T-helper 22 cell (primary cell): ENCODE measurements around the gene RPGRIP1.
"Not testable (repeated sequence)": the region's sequence is repeated elsewhere in the genome, so short reads cannot be mapped to it uniquely, and the experiment has no call there.

Source experiments
- DNase-seq: peaks from one replicate; pipeline ENCODE4 v3.0.0-alpha.2; 2020; ENCODE audit warnings: low read depth

RPGRIP1 gene

GRCh38 chr14:21279783-21280182, at the start of gene RPGRIP1:
Gene RPGRIP1, plus strand, starts transcription at chr14:21280083. Its CDS starts 7,894 bp downstream, at chr14:21287977.
- no peak for DNase-seq

DNA sequence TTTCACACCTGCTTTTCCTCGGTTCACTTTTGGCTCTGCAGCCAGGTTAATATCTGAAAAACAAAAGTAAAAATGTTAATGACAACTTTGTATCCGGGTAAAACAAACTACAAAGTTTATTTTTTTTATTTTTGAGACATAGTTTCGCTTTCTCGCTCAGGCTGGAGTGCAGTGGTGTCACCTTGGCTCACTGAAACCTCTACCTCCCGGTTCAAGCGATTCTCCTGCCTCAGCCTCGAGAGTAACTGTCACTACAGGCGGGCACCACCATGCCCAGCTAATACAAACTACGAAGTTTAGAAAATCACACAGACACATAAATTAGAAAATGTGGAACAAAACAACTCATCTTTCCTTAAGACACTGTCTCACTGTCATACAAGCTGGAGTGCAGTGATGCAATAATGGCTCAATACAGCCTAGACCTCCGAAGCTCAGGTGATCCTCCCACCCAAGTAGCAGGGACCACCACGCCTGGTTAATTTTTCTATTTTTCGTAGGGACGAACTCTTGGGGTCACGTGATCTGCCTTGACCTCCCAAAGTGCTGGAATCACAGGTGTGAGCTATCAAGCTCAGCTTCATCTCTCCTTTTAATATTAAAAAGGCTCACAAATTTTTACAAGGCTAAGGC, 48.7 kb upstream of the RPGRIP1 start:
- DNase-seq, result no peak

DNA sequence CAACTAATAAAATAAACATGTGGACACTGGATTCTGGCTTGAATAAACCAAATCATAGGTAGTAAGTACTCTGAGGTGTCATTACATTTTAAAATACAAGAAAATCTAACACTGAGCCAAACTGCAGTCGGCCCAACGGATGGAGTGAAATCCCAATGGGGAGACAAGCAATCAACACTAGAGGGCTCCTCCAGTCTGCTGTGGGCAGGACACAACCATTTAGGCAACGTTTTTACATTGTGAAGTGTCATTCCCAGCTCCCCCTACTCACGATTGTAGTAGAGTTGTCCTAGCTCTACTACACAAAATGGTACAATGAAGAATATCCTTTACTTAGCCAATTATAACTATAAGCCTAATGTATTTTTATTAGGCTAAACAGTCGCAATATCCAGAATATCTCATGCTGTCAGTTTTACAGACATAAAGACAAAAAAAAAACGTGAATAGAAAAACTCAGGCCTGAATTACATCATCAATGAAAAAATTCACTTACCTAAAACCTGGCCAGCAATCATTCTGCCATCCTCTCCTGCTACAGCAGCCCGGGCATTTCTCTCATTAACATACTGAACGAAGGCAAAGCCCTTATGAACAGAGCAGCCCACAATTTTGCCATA, 46.3 kb upstream of the RPGRIP1 start:
- no peak for DNase-seq

DNA sequence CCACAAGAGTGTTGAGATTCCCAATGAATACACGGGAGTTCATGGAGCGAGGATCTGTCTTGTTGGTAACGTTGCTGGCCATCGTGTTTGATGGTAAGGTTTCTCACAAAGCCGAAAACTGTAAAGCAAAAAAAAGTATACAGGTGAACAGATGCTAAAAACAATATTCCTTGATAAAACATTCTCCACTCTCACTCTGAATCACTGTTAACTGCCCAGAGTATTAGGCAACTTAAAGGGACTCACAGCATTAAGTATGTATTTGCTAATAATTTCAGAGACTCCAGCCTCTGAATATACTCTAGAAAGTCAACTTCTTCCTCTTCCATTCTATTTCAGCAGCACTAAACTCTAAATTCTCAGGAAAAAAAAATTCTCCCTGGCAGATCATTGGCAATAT, 45.8 kb upstream of the RPGRIP1 start:
- DNase-seq, result no peak

DNA sequence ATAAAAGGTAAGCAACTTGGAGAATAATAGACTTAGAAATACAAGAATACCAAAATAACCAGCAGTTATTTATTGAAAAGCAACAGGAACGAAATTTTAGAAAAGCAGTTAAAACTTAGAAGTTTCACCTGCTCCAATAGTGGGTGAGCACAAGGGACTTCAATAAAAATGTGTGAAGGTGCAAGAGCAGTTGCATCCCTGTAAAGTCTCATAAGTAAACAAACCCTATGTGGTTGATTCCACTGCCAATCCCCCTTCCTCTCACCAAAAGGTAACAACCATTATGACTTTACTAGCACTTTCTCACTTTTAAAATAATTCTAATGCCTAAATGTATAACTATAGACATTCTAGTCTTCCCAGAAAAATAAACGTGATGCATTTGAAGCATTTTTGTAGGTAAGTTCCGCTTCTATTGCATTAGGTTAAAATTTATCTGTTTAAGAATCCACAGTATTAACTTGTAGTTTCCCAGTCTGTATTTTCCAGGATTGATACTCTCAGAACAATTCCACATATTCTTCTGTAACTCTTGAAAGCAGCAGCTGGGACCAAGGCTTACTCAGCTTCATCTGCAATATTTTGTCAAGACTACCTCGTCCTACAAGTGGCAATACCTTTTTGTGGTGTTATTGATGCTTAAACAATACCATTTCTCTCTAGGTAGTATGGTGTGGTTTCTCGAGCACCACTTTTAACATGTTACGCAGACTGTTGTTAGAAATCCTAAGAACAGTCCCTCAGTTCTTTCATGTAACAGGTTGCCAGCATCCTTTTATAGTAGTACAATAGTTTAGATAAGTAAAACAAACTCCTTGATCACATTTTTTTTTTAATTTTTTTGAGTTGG, 42.7 kb upstream of the RPGRIP1 start:
- no peak for DNase-seq

DNA sequence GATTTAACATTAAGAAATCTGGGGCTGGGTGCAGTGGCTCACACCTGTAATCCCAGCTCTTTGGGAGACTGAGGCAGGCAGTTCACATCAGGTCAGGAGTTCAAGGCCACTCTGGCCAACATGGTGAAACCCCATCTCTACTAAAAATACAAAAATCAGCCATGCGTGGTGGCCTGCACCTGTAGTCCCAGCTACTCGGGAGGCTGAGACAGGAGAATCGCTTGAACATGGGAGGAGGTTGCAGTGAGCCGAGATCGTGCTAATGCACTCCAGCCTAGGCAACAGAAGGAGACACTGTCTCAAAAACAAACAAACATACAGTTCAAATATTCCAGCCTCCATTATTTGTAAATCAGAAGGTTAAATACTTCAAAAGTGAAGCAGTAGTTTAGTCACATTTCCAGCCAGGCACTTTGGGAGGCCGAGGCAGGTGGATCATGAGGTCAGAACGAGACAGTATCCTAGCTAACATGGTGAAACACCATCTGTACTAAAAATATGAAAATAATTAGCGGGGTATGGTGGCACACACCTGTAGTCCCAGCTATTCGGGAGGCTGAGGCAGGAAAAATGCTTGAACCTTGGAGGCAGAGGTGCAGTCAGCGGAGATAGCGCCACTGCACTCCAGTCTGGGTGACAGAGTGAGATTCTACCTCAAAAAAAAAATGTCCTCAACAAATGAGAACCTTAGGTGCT, 40.9 kb upstream of the RPGRIP1 start:
- no peak for DNase-seq

- no peak for DNase-seq
Observed at GRCh38 chr14:21240417-21240816, 39.5 kb upstream of the RPGRIP1 start.

DNA sequence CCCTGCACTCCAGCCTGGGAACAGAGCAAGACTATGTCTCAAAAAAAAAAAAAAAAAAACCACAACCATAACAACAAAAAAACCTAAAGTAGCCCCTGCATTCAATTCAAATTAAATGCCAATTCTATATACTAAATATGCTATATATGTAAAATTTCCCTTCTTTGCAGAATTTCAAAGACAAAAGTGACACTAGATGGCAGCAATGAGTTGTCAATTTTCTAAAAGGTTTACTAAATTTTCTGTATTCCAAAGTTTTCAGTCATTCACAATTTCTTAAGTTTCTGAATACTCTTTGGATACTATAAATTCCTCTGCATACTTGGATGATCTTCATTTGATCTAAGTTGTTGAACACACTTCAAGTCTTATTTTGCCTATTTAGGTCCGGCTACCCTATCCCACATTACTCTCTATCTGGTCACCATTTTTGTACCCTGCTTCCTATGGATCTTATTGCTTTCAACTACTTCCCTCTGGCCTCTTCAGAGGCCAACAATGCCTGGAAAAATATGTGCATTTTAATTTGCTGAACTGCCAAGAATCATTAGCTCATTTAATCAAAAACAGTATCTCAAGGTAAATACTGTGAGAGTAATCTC, 38.6 kb upstream of the RPGRIP1 start:
- no peak for DNase-seq

DNA sequence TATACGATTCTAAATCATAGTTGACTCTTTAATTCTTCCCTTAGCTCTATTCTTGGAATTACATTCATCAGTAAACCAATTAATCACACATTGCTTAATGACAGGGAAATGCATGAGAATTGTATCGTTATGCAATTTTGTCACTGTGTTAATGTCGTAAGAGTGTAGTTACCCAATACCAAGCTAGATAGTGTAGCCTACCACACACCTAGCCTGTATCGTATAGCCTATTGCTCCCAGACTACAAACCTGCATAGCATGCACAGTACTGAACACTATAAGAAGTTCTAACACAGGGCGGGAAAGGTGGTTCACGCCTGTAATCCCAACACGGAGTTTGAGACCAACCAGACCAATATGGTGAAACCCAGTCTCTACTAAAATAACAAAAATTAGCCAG, 35.3 kb upstream of the RPGRIP1 start:
- no peak for DNase-seq

DNA sequence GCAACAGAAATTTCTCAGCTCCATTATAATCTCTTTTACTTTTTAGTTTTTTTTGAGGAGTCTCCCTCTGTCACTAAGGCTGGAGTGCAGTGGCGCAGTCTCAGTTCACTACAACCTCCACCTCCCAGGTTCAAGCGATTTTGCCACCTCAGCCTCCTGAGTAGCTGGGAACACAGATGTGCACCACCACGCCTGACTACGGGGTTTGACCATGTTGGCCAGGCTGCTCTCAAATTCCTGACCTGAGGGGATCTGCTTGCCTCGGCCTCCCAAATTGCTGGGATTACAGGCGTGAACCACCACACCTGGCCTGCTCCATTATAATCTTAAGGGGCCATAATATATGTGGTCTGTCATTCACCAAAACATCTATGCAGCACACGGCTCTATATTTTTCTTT, 34.1 kb upstream of the RPGRIP1 start:
- DNase-seq, result no peak

- no peak for DNase-seq
Observed at GRCh38 chr14:21248338-21248737, 31.5 kb upstream of the RPGRIP1 start.

DNA sequence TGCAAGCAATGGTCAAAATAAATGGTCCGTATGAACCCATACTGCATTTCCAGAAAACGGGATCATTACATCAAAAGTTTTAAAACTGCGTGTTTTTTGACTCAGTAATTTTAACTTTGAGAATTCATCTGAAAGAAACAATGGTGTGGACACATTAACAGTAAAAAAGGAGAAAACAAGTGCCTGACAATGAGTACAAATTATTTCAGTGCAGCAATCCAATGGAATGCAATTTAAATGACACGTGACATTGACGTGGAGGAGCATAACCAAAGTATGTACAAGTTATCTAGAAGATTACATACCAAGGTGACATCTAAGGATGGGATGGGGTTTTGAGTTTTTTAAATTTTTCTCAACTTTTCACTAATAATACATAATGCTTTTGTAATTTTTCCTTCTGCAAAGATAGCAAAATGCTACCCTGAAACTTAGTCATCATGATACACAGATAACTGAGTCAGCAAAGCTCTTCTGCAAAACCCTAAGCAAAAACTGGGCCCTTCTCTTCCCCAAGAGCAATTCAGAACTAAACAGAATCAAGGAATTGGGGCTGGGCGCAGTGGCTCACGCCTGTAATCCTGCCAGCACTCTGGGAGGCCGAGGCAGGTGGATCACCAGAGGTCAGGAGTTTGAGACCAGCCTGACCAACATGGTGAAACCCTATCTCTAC, 31.0 kb upstream of the RPGRIP1 start:
- no peak for DNase-seq

DNA sequence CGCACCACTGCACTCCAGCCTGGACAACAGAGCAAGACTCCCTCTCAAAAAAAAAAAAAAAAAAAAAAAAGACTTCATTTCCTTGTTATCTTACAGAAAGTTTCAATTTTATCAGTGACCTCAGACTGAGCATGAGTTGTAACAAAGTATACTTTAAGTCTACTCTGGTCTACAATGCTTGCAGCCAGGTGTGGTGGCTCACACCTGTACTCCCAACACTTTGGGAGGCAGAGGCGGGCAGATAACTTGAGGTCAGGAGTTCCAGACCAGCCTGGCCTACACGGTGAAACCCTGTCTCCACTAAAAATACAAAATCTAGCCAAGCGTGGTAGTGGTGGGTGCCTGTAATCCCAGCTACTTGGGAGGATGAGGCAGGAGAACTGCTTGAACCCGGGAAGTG, 28.7 kb upstream of the RPGRIP1 start:
- no peak for DNase-seq

DNA sequence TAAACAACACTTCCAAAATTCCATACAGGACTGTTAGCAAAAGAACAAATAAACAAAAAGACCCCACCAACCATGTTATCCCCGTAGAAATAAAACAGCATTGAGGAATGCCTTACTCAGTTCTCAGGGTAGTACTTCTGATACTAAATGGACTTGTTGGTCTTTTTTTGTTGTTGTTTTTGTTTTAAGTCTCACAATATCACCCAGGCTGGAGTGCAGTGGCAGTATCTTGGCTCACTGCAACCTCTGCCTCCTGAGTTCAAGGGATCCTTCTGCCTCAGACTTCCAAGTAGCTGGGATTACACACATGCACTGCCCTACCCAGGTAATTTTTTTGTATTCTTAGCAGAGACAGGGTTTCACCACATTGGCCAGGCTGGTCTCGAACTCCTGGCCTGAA, 27.7 kb upstream of the RPGRIP1 start:
- no peak for DNase-seq

DNA sequence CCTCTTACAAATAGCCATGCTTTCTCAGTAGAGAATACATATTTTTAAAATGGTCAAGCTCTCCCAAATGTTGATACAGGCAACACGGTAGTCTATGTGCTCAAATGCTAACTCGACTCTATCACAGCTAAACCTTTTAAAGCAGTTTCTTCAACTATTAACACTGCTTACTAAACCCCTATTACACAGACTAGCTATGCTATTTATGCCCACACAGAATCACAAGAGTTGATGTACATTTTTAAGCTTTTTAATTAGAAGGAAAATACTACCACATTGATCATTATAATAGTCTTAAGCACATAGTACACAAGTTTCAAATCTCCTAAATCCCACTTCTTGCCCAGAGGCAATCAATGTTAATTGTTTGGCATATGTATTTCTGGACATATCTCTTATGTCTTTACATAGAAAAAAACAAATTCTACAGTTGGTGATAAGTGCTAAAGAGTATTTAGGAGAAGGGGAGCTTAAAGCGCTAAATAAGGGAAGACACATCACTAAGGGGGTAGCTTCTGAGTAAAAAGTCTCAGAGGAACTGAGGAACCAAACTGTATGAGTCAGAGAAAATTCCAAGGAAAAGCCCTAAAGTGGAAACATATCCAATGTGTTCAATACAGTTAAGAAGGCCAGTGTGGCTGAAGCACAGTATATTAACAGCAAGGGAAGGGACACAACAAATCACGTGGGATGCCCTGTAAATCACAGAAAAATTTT, 24.3 kb upstream of the RPGRIP1 start:
- DNase-seq, result no peak

GRCh38 chr14:21256102-21256447, 23.8 kb upstream of the RPGRIP1 start:
- not testable (repeated sequence) for DNase-seq

- DNase-seq, result no peak
Observed at GRCh38 chr14:21256539-21257393, 23.1 kb upstream of the RPGRIP1 start.

- no peak for DNase-seq
Observed at GRCh38 chr14:21257394-21257909, 22.4 kb upstream of the RPGRIP1 start.

- no peak for DNase-seq
Observed at GRCh38 chr14:21258005-21258888, 21.6 kb upstream of the RPGRIP1 start.
